ENCODE results near the gene ESRRB.
A peak's percentile ranks its signal among the peaks of the same experiment; 100 is the strongest.

The ESRRB gene

DNA sequence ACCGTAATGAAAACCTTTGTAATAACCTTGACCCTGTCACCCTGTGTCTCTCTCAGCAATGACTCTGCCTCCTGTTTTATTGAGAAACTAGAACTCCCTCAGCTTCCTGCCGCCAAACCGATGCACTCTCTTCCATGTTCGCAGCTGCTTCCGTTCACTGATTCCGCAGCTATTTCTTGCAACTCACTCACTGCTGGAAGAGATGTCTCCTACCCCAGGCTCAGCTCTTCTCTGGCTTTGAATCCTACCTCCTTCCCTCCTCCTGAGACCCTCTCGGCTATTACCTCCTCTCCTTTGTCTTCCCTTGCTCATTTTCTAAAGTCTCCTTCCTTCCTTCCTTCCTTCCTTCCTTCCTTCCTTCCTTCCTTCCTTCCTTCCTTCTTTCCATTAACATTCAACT, 71.0 kb downstream of the ESRRB start:
- no peak for DNase-seq

- no peak for DNase-seq
These were observed 74.5 kb downstream of the ESRRB start for GRCh38 chr14:76450476-76450875.

- DNase-seq = peak in 5 of 51 donors; percentile 2 to 7 (median 2)
These were observed 80.3 kb downstream of the ESRRB start for GRCh38 chr14:76456200-76456599.

GRCh38 chr14:76456891-76457586, 81.1 kb downstream of the ESRRB start:
- no peak for DNase-seq

DNA sequence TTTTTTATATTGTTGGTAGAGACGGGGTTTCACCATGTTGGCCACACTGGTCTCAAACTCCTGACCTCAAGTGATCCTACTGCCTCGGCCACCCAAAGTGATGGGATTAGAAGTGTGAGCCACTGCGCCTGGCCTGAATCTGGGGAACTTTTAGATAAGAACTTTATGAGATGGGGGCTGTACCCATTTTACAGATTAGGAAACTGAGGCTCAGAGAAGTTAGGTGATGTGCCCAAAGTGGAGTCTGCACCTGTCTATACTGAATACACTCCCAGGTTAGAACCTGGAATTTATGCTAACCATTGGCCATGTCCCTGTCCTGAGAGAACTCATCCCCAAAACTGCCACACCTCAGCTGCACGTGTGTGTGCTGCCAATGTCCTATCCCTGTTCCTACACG, 81.9 kb downstream of the ESRRB start:
- no peak for DNase-seq

DNA sequence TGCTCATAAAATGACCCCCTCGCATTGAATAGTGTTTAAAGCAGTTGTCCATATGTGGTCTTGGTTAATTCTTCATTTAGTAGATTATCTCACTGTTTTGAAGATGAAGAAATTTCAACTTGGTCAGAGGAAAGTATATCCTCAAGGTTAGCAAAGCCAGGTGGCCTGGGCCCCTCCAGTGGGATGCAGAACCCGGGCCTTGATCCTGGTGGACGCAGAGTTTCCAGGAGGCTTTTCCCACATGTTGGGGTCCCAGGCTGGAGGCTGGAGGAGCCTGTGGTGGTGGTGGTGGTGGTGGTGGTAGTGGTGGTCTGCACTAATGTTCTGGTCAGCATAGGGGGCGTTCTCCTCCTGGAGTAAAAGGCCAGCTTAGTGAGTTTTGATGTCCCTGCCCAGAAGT, 85.9 kb downstream of the ESRRB start:
- DNase-seq = no peak

- no peak for DNase-seq
These were observed 86.4 kb downstream of the ESRRB start for GRCh38 chr14:76462330-76462729.

- no peak for DNase-seq
These were observed 87.2 kb downstream of the ESRRB start for GRCh38 chr14:76463105-76463504.

DNA sequence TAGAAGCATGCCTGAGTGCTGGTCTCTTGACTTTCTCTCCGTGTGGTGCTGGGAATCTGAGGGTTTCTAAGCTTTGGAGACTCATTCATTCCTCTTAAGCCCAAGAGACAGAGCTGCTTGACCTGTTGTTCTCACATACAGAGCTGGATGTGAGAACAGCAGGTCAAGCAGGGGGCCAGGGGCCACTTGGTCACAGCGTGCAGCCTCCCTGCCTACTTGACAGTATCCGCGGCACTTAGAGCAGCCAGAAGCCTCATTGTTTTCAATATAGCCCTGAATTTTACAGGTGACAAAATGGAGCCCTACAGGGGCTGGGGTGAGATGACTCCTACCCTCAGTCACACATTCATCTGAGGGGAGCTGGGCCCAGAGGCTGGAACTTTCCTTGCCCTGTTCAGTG, 88.9 kb downstream of the ESRRB start:
- DNase-seq = no peak

DNA sequence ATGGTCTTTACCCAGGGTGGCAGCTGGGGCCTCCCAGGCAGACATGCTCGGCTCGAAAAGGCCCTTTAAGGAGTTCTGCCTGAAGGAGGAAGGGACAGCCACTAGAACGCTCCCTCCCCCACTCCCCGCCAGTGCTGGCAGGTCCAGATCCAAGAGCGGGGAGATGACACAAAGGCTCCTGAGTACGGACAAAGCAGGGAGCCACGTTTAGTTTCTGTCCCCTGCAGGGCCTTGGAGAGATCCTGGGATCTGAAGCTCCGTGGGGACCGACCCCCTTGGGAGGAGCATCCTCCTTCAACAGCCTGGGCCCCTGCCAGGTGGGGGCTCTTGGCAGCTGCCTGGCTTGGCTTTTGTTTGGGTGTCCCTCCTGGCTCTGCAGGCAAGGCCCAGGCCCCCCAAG, 89.7 kb downstream of the ESRRB start:
- DNase-seq = no peak

- no peak for DNase-seq
These were observed 91.8 kb downstream of the ESRRB start for GRCh38 chr14:76467711-76468155.

DNA sequence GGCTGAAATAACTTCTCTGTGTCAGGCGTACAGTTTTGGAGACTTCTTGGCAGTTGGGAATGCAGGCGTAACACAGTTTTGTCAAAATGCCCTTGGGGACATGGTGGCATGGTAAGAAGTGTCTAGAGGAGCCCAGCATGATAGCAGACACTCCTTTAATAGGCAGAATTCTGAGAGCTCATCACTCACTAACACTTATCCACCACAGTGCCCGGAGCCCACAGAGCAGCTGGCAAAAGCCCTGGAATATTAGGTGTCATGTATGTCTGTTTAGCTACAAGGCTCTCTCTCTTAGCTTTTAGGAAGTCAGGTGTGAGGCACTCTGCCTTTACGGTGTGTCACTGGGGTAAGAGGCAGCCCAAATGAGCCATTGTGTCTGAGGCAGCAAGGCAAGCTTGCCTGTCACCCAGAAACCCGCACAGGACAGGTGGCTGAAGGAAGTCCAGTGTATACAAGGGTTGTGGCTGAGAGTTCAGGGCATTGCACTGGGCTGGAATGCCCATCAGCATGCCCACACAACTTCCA, 96.3 kb downstream of the ESRRB start:
- no peak for DNase-seq

DNA sequence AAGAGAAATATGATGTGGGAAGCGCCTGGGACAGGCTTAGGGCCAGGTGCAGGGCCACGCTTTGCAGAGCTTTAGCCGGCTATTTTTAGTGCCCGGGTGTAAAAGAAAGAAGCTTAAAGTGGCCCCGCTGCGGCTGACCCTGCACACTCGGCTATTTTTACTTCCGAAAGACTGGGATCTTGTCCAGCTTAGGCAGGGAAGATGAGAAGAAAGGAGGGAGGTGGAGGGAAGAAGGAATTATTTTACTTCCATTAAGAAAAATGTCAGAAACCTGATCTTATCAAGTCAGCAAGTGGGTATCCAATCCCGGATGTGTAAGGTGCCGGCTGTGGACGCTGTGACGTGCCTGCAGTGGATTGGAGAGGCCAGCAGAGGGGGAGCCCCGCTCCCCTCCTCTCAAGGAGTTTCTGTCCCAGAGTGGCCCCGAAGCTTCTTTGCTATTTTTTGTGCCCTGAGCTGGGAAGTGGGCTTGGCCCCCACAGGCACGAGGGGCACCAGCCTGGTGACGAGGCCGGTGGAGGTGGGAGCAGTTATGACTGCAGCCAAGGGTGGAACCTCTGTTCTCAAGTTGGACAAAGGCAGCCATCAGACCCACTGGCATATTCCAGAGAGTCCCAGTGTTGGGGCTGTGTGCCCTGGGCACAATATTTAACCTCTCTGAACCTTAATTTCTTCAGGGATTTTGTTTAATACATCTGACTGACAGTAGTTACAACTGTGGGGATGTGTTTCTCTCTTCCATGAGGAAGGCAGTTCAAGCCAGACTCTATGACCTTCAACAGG, 97.7 kb downstream of the ESRRB start:
- DNase-seq = peak in 5 of 51 donors; percentile 1 to 26 (median 12)

DNA sequence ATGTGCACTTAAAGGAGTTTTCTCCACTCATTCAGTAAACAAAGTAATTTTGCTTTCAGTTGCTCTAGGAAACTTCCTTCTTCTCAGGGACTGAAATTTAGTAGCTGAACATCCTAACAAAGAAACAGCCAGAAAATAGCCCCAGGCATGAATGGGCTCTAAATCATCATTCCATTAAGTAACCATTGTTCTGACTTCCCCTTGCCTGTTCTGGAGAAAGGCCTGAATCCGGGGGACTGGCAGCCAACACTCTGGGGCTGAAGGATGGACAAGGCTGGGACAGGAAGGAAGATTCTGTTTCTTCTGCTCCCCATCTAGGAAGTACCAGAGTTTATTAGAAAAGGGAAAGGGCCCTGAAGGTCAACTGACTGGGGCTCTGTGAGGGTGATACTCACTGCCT, 104.5 kb downstream of the ESRRB start:
- no peak for DNase-seq

DNA sequence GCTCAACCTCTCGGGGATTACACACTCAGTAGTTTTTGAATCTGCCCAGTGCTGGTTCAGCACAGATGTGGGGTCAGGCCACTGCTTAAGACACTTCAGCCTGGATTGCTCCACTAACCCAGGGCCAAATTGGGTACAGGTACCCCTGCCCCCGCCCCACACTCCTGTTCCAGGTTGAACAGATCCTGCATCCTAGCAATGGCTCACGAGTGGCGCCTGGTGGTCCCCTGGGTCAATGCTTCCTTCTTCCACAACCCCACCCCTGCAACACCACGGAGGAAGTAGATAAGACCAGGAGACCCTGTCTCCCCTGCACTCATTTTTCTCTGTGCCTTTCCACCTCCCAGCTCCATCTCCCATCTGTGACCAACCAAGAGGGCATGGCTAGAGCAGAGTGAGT, 108.4 kb downstream of the ESRRB start:
- DNase-seq = no peak

DNA sequence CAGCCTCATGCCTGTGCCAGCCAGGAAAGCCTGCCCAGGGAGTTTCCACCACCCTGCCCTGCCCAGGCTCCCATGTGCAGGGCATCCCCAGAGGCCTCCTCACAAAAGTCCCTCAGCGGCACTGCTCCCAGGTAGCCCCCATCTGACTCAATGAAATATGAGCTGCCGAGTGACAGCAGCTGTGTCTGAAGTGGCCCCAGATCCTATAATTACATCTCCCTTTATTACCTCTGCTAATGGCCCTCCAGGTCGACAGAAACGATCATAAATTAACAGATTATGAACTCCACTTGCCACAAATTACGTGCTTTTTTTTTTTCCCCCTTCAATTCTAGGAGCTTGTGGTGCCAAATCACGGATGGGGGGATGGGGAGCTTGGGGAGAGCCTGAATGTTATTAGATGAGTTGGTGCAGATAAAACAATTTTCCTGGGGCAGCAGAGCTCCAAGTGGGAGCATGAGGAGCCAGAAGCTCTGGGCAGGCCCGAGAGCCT, 110.4 kb downstream of the ESRRB start:
- DNase-seq = no peak

- no peak for DNase-seq
These were observed 112.6 kb downstream of the ESRRB start for GRCh38 chr14:76488551-76488950.

GRCh38 chr14:76489667-76490066, 113.7 kb downstream of the ESRRB start:
- DNase-seq = no peak

- no peak for DNase-seq
These were observed 114.2 kb downstream of the ESRRB start for GRCh38 chr14:76490111-76490510.

GRCh38 chr14:76490735-76491134, 114.8 kb downstream of the ESRRB start:
- no peak for DNase-seq

- no peak for DNase-seq
These were observed 115.4 kb downstream of the ESRRB start for GRCh38 chr14:76491172-76491930.

- no peak for DNase-seq
These were observed 120.0 kb downstream of the ESRRB start for GRCh38 chr14:76495983-76496382.
